ENCODE measurements around the gene CCR5AS.
"Not testable (repeated sequence)": the region's sequence is repeated elsewhere in the genome, so short reads cannot be mapped to it uniquely, and the experiment has no call there.

CCR5AS gene

GRCh38 chr3:46401579-46401978, 5.3 kb downstream of the CCR5AS start:
- no peak for DNase-seq

GRCh38 chr3:46400846-46401245, 6.0 kb downstream of the CCR5AS start:
- no peak for DNase-seq

- DNase-seq, result no peak
These were observed 6.7 kb downstream of the CCR5AS start for GRCh38 chr3:46400000-46400734.

- DNase-seq, result no peak
These were observed 7.3 kb downstream of the CCR5AS start for GRCh38 chr3:46399557-46399956.

- no peak for DNase-seq
These were observed 7.8 kb downstream of the CCR5AS start for GRCh38 chr3:46399098-46399497.

- DNase-seq, result no peak
These were observed 8.5 kb downstream of the CCR5AS start for GRCh38 chr3:46398186-46398955.

- no peak for DNase-seq
These were observed 9.8 kb downstream of the CCR5AS start for GRCh38 chr3:46397111-46397510.

GRCh38 chr3:46395766-46396530, 10.9 kb downstream of the CCR5AS start:
- no peak for DNase-seq

GRCh38 chr3:46395210-46395661, 11.6 kb downstream of the CCR5AS start:
- no peak for DNase-seq

- DNase-seq, result no peak
These were observed 13.1 kb downstream of the CCR5AS start for GRCh38 chr3:46393554-46394434.

- no peak for DNase-seq
These were observed 13.9 kb downstream of the CCR5AS start for GRCh38 chr3:46393011-46393410.

- not testable (repeated sequence) for DNase-seq
These were observed 15.3 kb downstream of the CCR5AS start for GRCh38 chr3:46391526-46391925.

- no peak for DNase-seq
These were observed 17.6 kb downstream of the CCR5AS start for GRCh38 chr3:46389306-46389705.

- DNase-seq, result not testable (repeated sequence)
These were observed 18.0 kb downstream of the CCR5AS start for GRCh38 chr3:46388847-46389246.

- peak in 1 of 2 experiments; percentile 42 for DNase-seq
These were observed 20.7 kb downstream of the CCR5AS start for GRCh38 chr3:46386205-46386604.

GRCh38 chr3:46383951-46384330, 22.9 kb downstream of the CCR5AS start:
- no peak for DNase-seq

- DNase-seq, result no peak
These were observed 23.5 kb downstream of the CCR5AS start for GRCh38 chr3:46383211-46383950.

- no peak for DNase-seq
These were observed 25.2 kb downstream of the CCR5AS start for GRCh38 chr3:46381625-46382024.

GRCh38 chr3:46380471-46381221, 26.2 kb downstream of the CCR5AS start:
- DNase-seq, result no peak

GRCh38 chr3:46378426-46378942, 28.4 kb downstream of the CCR5AS start:
- DNase-seq, result peak in 1 of 2 experiments; percentile 20

GRCh38 chr3:46375814-46376213, 31.1 kb downstream of the CCR5AS start:
- no peak for DNase-seq
